CD8-positive, alpha-beta memory T cell (primary cell): ENCODE data around the gene GPR155. TPM values are rescaled to one million over a fixed set of nuclear protein-coding genes. Genes with fewer than 3 reads are reported as not detected.
"Not testable (repeated sequence)": the region's sequence is repeated elsewhere in the genome, so short reads cannot be mapped to it uniquely, and the experiment has no call there.

Experiments
- CTCF ChIA-PET: fragments of 350-600 bp; sonication (Branson Sonifier 250); formaldehyde crosslinking; loops from one replicate; lab custom pipeline; 2021; ENCODE audit warnings: antibody characterized with exemption; lab: Charles Lee
- POLR2A ChIA-PET: fragments of 350-600 bp; sonication (Branson Sonifier 250); formaldehyde crosslinking; loops from one replicate; lab custom pipeline; 2021; ENCODE audit warnings: antibody characterized with exemption; lab: Charles Lee
- DNase-seq, 5 donors: peaks; one replicate each; pipeline versions ENCODE4 v3.0.0 to v3.0.0-alpha.2; 2020 to 2022; ENCODE audit warnings: mixed read lengths in 1 of 5
- H3K27ac ChIP-seq: one replicate; pipeline ENCODE4 v1.7.0; 2013; ENCODE audit warnings: low read depth, mild to moderate bottlenecking, low read length, moderate library complexity
- H3K27me3 ChIP-seq: 2 replicates; pipeline ENCODE4 v1.7.0; 2013; ENCODE audit warnings: low read length, mild to moderate bottlenecking; ENCODE audit not compliant: insufficient read depth, poor library complexity, severe bottlenecking
- H3K36me3 ChIP-seq: 2 replicates; pipeline ENCODE4 v1.7.0; 2013; ENCODE audit warnings: mild to moderate bottlenecking, low read length, moderate library complexity; ENCODE audit not compliant: insufficient read depth
- H3K4me1 ChIP-seq: 2 replicates; pipeline ENCODE4 v1.7.0; 2013; ENCODE audit warnings: mild to moderate bottlenecking, low read length, moderate library complexity; ENCODE audit not compliant: insufficient read depth
- H3K4me3 ChIP-seq: 2 replicates; pipeline ENCODE4 v1.7.0; 2013; ENCODE audit warnings: mild to moderate bottlenecking, low read length
- H3K9me3 ChIP-seq: 2 replicates; pipeline ENCODE4 v1.7.0; 2013; ENCODE audit warnings: mild to moderate bottlenecking, low read length
- H3K27ac Mint-ChIP-seq, 8 donors: one replicate each; pipeline ENCODE4 v1.8.0; 2020 to 2021; ENCODE audit warnings: mixed read lengths in 8 of 8, mild to moderate bottlenecking in 6 of 8, inconsistent platforms in 3 of 8, moderate library complexity in 3 of 8
- H3K27me3 Mint-ChIP-seq, 2 donors: one replicate each; pipeline ENCODE4 v1.8.0; 2020 to 2021; ENCODE audit warnings: mixed read lengths in 2 of 2, mild to moderate bottlenecking in 1 of 2, moderate library complexity in 1 of 2
- H3K36me3 Mint-ChIP-seq, 3 donors: one replicate each; pipeline ENCODE4 v1.8.0; 2020 to 2021; ENCODE audit warnings: mixed read lengths in 3 of 3, inconsistent platforms in 1 of 3, mild to moderate bottlenecking in 1 of 3
- H3K4me1 Mint-ChIP-seq, 3 donors: one replicate each; pipeline ENCODE4 v1.8.0; 2020 to 2021; ENCODE audit warnings: mixed read lengths in 3 of 3, inconsistent platforms in 1 of 3, mild to moderate bottlenecking in 1 of 3
- H3K4me3 Mint-ChIP-seq, 7 donors: one replicate each; pipeline ENCODE4 v1.8.0; 2020 to 2021; ENCODE audit warnings: mixed read lengths in 7 of 7, mild to moderate bottlenecking in 6 of 7, moderate library complexity in 4 of 7, inconsistent platforms in 2 of 7
- H3K9me3 Mint-ChIP-seq, 5 donors: one replicate each; pipeline ENCODE4 v1.8.0; 2020 to 2022; ENCODE audit warnings: mixed read lengths in 5 of 5, mild to moderate bottlenecking in 3 of 5, moderate library complexity in 2 of 5, inconsistent platforms in 1 of 5
- polyA plus RNA-seq: library from polyadenylated mRNA; unstranded; fragments of 300-500 nt; fragmentation: Illumina TruSeq; gene quantifications from one replicate; pipeline ENCODE4 v1.2.3, GENCODE V29; 2021
- total RNA-seq, 2 experiments: library from RNA; stranded (reverse); gene quantifications; one replicate each; pipeline ENCODE4 v1.2.3, GENCODE V29; 2021

Gene GPR155
- total and polyA plus RNA-seq, 3 experiments from 2014 or later = 4.5 to 12.6 (median 6.2) TPM

- peak; percentile 70 to 89 (median 80) for DNase-seq
- Mint-ChIP-seq H3K27me3 (no peaks in the 10 kb centered on the region), H3K36me3 (peaks cover 0 to 48% (median 12%) of the 10 kb centered on the region in 3 donors), H3K4me3 (peak within 1 kb of the TSS; percentile 96 to 100 (median 99)), H3K9me3 (no peaks in the 10 kb centered on the region), H3K4me1 (peaks cover 49 to 77% (median 75%) of the 10 kb centered on the region in 3 donors), H3K27ac (peak within 1 kb of the TSS; percentile 97 to 100 (median 100))
- H3K36me3 ChIP-seq = peaks cover 9% of the 10 kb centered on the region
- ChIA-PET POLR2A (interaction anchor here (1.1 kb wide), 1 partner anchor 199 kb away, joined by 3 read pairs; no protein-coding TSS in a partner anchor), CTCF (interaction anchor here (1.0 to 1.4 kb wide), 3 partner anchors 15 to 147 kb away, joined by 3 read pairs; partner anchors contain the start of gene OLA1)
- peak within 1 kb of the TSS; percentile 98 for H3K4me3 ChIP-seq
- no peaks in the 10 kb centered on the region for H3K9me3 ChIP-seq
- peaks cover 26% of the 10 kb centered on the region for H3K4me1 ChIP-seq
- peak within 1 kb of the TSS; percentile 97 for H3K27ac ChIP-seq
- no peaks in the 10 kb centered on the region for H3K27me3 ChIP-seq
These were observed 91.4 kb downstream of the GPR155 start, which contains the start of gene SCRN3 for GRCh38 chr2:174395284-174395968. TSS of gene SCRN3 (plus strand) at chr2:174395730. CDS start at chr2:174398284, 2,554 bp downstream.

GRCh38 chr2:174392706-174393105 lies 94.1 kb downstream of the GPR155 start:
- H3K36me3 Mint-ChIP-seq = peaks cover 4 to 63% (median 15%) of the 10 kb centered on the region in 3 donors

DNA sequence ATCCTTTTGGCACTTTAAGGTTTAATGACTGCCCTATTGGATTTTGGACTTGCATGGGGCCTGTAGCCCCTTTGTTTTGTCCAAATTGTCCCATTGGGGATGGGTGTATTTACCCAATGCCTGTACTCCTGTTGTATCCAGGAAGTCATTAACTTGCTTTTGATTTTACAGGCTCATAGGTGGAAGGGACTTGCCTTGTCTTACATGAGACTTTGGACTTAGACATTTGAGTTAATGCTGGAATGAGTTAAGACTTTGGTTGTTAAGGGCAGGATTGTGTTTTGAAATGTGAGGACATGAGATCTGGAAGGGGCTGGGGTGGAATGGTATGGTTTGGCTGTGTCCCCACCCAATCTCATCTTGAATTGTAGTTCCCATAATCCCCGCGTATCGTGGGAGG lies 96.5 kb downstream of the GPR155 start:
- H3K4me1 ChIP-seq = peaks cover 20% of the 10 kb centered on the region
- Mint-ChIP-seq H3K4me3 (peak overlapping the region in 1 of 7 donors; percentile 45), H3K27ac (peak overlapping the region in 1 of 8 donors; percentile 5), H3K4me1 (peaks cover 57 to 89% (median 65%) of the 10 kb centered on the region in 3 donors), H3K36me3 (peaks cover 4 to 79% (median 24%) of the 10 kb centered on the region in 3 donors)
- DNase-seq, H3K9me3 Mint-ChIP-seq, H3K27me3 Mint-ChIP-seq, CTCF ChIA-PET, POLR2A ChIA-PET, H3K9me3 ChIP-seq, H3K27ac ChIP-seq, H3K27me3 ChIP-seq, H3K4me3 ChIP-seq: not testable (repeated sequence)
- peaks cover 25% of the 10 kb centered on the region for H3K36me3 ChIP-seq

More at GRCh38 chr2:174392706-174393105, 94.1 kb downstream of the GPR155 start:
- H3K9me3 ChIP-seq = no peaks in the 10 kb centered on the region
- Mint-ChIP-seq H3K9me3 (no peaks in the 10 kb centered on the region), H3K4me3 (peak overlapping the region; percentile 6 to 79 (median 43)), H3K4me1 (peaks cover 58 to 91% (median 80%) of the 10 kb centered on the region in 3 donors), H3K27ac (peak overlapping the region in 6 of 8 donors; percentile 21 to 86 (median 52)), H3K27me3 (no peaks in the 10 kb centered on the region)
- no peak for DNase-seq
- no peaks in the 10 kb centered on the region for H3K27me3 ChIP-seq
- ChIA-PET POLR2A (interaction anchor here (0.5 kb wide), 1 partner anchor 394 kb away, joined by 4 read pairs; no protein-coding TSS in a partner anchor), CTCF (interaction anchor here (0.9 kb wide), 1 partner anchor 24 kb away, joined by 5 read pairs; no protein-coding TSS in a partner anchor)
- no peak overlapping the region for H3K4me3 ChIP-seq
- no peak overlapping the region for H3K27ac ChIP-seq
- peaks cover 26% of the 10 kb centered on the region for H3K4me1 ChIP-seq
- peaks cover 12% of the 10 kb centered on the region for H3K36me3 ChIP-seq

GRCh38 chr2:174389542-174389941 lies 97.3 kb downstream of the GPR155 start:
- Histone ChIP-seq H3K9me3 (no peaks in the 10 kb centered on the region), H3K27me3 (no peaks in the 10 kb centered on the region), H3K36me3 (peaks cover 25% of the 10 kb centered on the region), H3K4me3 (no peak overlapping the region), H3K27ac (no peak overlapping the region), H3K4me1 (peaks cover 16% of the 10 kb centered on the region)
- Mint-ChIP-seq H3K36me3 (peaks cover 4 to 78% (median 25%) of the 10 kb centered on the region in 3 donors), H3K9me3 (no peaks in the 10 kb centered on the region), H3K27ac (peak overlapping the region in 1 of 8 donors; percentile 1), H3K27me3 (no peaks in the 10 kb centered on the region), H3K4me1 (peaks cover 53 to 87% (median 60%) of the 10 kb centered on the region in 3 donors), H3K4me3 (no peak overlapping the region)
- POLR2A ChIA-PET = no interaction called here
- DNase-seq = no peak
- CTCF ChIA-PET = no interaction called here

DNA sequence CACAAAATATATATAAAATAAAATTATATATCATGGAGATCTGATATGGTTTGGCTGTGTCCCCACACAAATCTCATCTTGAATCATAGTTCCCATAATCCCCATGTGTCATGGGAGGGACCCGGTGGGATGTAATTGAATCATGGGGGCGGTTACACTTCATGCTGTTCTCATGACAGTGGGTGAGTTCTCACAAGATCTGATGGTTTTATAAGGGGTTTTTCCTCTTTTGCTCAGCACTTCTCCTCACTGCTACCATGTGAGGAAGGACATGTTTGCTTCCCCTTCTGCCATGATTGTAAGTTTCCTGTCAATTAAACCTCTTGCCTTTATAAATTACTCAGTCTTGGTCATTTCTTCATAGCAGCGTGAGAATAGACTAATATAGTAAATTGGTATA lies 98.1 kb downstream of the GPR155 start:
- Mint-ChIP-seq H3K36me3 (peaks cover 4 to 79% (median 28%) of the 10 kb centered on the region in 3 donors), H3K27ac (peak overlapping the region in 1 of 8 donors; percentile 58), H3K4me1 (peaks cover 50 to 85% (median 58%) of the 10 kb centered on the region in 3 donors), H3K4me3 (peak overlapping the region in 2 of 7 donors; percentile 44 to 78)
- H3K27ac ChIP-seq, H3K4me3 ChIP-seq, POLR2A ChIA-PET, DNase-seq, CTCF ChIA-PET, H3K9me3 Mint-ChIP-seq, H3K4me1 ChIP-seq, H3K9me3 ChIP-seq, H3K27me3 Mint-ChIP-seq, H3K27me3 ChIP-seq: not testable (repeated sequence)
- peaks cover 25% of the 10 kb centered on the region for H3K36me3 ChIP-seq

DNA sequence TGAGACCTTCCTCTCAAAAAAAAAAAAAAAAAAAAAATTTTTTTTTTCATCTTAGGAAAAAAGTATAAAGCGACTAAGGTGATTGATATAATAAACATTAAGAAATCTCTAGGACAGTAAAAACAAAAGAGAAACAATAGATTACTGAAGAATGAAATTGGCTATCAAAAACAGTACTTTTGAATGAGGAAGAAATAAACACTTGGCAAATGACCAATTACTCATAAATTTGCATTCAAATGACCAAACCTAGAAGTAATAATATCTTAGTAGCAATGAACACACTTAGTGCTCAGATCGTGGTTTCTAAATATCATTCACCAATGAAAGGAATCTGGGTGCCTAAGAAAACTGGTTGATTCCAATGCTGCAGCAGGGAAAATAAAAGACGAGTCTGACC lies 101.6 kb downstream of the GPR155 start:
- Histone ChIP-seq H3K4me3 (no peak overlapping the region), H3K9me3 (no peaks in the 10 kb centered on the region), H3K36me3 (peaks cover 24% of the 10 kb centered on the region), H3K27ac (no peak overlapping the region), H3K27me3 (no peaks in the 10 kb centered on the region), H3K4me1 (no peaks in the 10 kb centered on the region)
- no peaks in the 10 kb centered on the region for H3K27me3 Mint-ChIP-seq
- H3K4me1 Mint-ChIP-seq = peaks cover 33 to 59% (median 34%) of the 10 kb centered on the region in 3 donors
- no peaks in the 10 kb centered on the region for H3K9me3 Mint-ChIP-seq
- POLR2A ChIA-PET = no interaction called here
- H3K4me3 Mint-ChIP-seq = peak overlapping the region in 1 of 7 donors; percentile 2
- H3K36me3 Mint-ChIP-seq = peaks cover 4 to 82% (median 22%) of the 10 kb centered on the region in 3 donors
- CTCF ChIA-PET = no interaction called here
- H3K27ac Mint-ChIP-seq = no peak overlapping the region
- no peak for DNase-seq

GRCh38 chr2:174383796-174384195 lies 103.0 kb downstream of the GPR155 start:
- Mint-ChIP-seq H3K27me3 (no peaks in the 10 kb centered on the region), H3K4me3 (peak overlapping the region in 1 of 7 donors; percentile 17), H3K4me1 (peaks cover 23 to 45% (median 25%) of the 10 kb centered on the region in 3 donors), H3K27ac (no peak overlapping the region), H3K36me3 (peaks cover 0 to 77% (median 20%) of the 10 kb centered on the region in 3 donors), H3K9me3 (no peaks in the 10 kb centered on the region)
- ChIA-PET CTCF (no interaction called here), POLR2A (interaction anchor here (1.0 kb wide), 1 partner anchor 10 kb away, joined by 3 read pairs; no protein-coding TSS in a partner anchor)
- no peaks in the 10 kb centered on the region for H3K9me3 ChIP-seq
- H3K4me3 ChIP-seq = no peak overlapping the region
- H3K4me1 ChIP-seq = no peaks in the 10 kb centered on the region
- no peaks in the 10 kb centered on the region for H3K27me3 ChIP-seq
- no peak overlapping the region for H3K27ac ChIP-seq
- DNase-seq = no peak
- H3K36me3 ChIP-seq = peaks cover 28% of the 10 kb centered on the region
